Activated CD8-positive, alpha-beta memory T cell treated with anti-CD3 and anti-CD28 coated beads for 4 hours (primary cell): ENCODE results near the gene SPART.
"Not testable (repeated sequence)": the region's sequence is repeated elsewhere in the genome, so short reads cannot be mapped to it uniquely, and the experiment has no call there.

Source experiments
- DNase-seq, 2 donors: peaks; one replicate each; pipeline ENCODE4 v3.0.0-alpha.2; 2020; ENCODE audit warnings: low read depth in 2 of 2

The SPART gene

DNA sequence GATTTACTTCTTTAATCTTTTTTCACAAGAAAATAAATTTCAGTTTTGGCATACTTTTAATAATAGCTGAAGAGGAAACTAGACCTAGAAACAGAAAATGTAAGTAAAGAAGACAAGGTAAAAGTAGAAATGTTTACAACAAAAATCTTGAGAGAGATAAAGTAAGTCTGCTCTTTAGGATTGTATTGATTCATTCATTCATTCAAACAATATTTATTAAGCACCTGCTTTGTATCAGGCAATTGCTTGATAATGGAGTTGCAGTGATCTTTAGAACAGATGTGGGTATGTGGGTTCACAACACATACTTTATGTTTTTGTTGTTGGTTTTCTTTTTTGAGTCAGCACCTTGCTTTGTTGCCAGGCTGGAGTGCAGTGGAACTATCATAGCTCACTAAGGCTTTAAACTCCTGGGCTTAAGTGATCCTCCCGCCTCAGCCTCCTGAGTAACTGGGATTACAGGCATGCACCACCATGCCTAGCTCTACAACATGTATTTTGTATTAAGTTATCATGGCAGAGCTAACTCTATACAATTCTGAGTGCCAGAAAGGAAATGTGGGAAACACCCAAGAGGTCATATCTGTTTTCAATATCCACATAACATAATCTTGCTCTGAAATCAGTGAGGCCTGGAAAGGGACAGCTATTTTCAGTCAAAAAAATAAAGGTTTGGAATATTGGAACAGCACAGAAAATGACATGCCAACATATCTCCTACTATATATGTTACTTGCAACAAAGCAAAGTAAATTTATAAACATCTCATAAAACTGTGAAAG, 8.8 kb upstream of the SPART start:
- no peak for DNase-seq

DNA sequence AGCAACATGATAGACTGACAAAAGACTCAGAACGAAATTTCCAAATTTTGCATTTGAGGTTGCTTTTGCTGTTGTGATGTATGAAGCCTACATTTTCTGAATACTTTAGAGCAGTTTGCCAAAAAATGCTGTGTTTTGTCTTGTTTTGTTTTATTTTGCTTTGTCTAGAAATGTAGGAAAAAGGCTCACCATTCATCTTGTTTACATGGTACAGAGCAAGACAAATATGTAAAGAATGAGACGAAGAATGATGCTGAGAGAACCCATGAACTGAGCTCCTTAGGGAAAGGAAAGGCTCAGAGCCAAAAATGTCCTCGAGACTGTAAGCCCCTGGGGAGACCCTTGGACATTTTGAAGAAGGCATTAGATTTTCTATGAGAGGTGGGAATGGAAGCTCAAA, 6.8 kb upstream of the SPART start:
- no peak for DNase-seq

DNA sequence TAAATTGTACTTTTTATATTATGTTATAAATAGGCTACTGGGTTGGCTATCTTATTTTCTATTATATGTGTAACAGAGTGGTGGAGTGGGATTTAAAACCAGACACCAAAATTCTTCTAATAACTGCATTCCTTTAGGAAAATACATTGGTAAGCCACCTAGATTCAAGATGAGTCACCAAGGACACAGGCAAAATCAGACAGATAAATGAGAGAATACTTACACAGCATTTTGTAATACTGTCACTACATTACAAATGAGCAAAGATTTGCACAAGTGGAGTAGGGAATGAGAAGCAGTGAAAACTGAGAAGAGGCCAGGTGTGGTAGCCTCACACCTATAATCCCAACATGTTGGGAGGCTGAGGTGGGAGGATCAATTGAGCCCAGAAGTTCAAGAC, 6.2 kb upstream of the SPART start:
- DNase-seq: no peak

DNA sequence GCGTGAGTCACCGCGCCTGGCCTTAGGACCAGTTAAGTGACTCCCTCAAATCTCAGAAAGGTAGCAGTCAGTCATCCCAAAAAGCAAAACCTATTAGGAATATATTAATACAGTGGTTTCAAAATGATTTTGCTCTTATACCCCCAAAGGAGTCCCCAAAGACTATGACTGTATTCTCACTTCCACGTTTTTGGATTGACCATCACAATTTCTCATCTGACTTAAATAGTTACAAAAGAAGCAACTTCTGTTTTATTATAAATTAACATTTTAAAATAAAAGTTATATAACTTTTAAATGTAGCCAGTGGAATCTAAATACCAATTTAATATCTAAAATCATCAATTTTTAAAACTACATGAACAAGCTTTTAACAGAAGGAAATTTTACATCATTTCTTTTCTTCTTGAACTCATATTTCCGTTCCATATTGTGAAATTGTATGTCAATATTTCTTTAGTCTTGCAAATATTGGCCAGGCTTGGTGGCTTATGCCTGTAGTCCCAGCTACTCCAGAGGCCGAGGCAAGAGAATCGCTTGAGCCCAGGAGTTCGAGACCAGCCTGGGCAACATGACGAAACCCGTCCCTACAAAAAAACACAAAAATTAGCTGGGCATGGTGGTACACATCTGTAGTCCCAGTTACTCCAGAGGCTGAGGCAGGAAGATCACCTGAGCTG, 1.5 kb upstream of the SPART start:
- no peak for DNase-seq

DNA sequence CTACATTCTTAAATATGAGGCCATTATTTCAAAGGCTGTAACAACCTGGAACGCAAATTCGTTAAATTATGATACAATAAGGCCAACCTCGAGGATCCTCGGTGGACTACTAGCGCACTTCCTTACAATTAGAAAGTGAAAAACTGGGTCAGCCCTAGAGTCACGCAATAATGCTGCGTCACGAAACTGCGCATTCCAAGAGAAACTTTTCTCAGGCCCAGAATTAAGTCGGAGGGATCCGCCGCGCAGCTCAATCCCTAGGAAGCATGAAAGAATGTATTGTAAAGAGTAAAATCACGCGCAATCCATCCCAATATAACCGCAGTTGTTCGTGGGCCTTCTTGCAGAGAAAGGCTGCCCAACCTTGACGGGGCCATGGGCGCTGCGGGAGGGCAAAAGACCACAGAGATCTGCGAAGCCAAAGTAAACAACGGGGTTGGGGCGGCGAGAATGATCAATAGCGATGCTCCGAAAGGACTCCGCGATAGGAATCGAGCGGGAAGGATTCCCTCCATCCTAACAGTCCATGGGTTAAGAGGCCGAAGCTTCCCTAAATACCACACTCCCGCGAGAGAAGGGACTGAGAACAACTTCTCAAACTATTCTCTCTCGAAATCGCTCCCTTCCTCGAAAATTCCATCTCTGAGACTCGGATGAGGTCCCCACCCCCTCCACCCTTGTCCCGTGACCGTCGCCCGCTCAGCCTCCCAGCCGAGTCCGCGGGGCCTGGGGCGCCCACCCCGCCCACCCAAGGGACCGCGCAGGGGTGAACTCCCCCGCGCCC, 564 bp downstream of the SPART start:
- peak in 1 of 2 donors; percentile 6 for DNase-seq

DNA sequence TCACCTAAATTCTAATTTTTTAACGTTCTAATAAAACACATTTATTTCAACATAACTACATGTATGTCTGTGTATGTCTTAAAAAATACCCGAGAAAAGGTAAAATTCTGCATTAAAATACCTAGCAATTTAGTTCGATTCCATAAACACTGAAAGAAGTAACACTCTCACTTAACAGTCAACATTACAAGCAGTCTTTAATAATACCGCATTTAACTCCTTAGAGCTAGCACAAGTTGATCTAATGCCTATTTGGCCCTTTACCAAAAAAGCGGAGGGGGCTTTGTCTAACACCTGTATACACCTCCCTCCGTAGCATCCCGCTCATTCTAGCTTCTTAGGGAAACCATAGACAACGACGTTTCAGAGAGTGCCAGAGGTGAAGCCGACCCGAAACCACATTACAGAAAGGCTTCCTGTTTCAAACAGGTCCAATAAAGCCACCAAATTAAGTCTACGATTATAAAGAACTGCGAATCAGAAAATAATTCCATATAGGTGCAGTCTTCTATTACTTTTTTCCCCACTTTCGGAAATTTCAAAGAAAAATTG, 1.2 kb downstream of the SPART start:
- DNase-seq: no peak

DNA sequence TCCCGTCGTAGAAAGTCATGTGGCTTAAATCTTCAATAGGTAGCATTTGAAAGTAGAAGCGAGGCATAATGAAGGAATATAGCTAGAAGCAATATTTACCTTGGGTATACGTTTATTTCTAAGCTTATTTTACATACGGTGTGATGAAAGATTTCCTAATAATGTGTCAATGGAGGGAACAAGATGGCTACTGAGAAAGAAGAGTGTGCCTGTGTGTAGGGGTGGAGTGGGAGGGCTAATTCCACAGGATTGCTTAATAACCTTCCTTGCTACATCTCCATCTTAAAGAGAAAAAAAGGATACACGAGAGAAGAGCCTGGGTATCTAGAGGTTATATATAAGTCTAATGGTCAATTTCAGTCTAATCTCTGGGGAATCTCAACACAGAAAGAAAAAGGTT, 2.0 kb downstream of the SPART start:
- DNase-seq: no peak

DNA sequence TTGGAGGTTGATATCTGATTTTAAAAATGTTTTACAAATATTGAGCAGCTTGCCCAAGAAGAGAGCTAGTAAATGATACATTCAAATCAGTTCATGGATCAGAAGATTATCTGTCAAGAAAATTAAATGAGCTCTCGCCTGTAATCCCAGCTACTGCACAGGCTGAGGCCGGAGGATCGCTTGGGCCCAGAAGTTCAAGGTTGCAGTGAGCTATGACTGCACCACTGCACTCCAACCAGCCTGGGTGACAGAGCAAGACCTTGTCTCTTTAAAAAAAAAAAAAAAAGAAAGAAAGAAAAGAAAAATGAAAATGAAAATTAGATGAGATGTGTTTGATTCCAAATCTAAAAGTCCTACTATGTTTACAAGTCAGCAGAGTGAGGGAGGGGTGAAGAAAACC, 2.4 kb downstream of the SPART start:
- DNase-seq: no peak

DNA sequence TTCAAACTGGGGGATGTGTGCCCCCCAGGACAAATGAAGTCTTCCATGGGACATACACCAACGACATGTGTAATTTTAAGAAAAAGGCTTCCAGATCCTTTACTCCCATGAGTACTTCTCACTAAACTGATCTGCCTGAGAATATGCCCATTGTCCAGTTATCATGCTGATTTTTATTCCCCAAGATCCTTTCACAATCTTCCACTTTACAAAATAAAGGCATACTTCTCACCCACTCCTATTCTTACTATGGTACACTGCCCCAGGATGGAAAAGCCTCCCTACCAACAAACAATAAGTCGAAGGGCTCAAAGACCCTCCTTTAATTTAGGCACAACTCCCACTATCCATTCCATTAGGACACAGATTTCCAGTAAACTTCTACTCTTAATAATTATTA, 3.5 kb downstream of the SPART start:
- DNase-seq: no peak

DNA sequence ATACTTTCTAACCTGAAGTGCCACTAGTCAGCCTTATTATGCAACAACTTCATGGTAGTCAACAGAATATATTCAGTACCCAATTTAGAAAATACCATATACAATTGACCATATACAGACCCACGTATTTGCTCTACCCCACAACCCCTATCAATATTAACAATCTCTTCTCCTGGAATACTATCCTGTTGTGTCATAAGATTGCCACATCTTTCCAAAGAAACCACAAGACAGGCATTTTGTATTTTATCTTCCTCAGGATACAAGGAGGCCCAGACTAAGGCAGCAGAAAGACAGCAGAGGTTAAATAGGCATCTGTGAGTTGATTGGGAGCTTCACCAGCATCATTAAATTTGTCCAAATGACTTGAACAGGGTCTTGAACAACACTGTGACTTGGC, 4.5 kb downstream of the SPART start:
- no peak for DNase-seq

DNA sequence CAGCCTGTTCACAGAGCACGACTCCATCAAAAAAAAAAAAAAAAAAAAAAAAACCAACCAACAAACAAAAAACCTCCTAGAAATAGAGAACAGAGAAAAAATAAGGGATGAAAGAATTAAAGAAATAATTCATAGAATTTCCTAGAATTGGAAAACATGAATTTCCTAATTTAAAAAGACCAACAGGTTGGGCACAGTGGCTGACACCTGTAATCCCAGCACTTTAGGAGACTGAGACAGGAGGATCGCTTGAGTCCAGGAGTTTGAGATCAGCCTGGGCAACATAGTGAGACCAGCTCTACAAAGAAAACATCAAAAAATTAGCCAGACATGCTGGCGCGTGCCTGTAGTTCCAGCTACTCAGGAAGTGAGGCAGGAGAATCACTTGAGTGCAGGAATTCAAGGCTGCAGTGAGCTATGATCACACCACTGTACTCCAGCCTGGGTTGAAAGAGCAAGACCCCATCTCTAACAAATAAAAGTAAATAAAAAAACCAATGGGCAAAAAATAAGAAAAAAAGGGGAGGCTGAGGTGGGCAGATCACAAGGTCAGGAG, 6.5 kb downstream of the SPART start:
- no peak for DNase-seq

DNA sequence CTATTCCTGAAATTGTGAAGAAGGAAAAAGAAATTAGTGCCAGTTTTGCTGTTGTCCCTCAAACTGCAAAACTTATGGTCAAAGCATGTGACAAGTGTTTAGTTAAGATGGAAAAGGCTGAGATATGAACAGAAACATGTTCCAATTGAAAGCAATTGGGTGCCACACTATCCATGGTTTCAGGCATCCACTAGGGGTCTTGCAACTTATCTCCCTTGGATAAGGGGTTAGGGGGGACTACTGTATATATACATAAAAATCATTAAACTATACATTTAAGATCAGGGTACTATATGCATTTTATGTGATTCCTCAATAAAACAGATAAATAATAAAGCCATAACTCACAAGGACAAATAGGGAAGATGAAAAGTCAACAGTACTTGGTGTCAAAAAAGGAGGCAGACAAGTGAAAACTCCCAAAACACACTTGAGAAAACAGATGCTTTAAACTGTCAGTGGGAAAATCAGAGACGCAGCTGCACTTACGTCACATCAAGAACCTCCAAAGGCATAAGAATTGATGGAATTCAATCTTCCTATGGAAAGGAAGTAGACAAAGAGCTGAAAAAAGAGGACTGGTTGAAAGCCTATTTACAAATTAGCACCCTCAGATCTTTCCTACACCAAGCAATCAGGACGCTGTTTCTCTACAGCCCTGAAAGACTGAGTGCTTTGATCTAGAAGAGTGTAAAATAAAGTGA, 8.1 kb downstream of the SPART start:
- DNase-seq: no peak

DNA sequence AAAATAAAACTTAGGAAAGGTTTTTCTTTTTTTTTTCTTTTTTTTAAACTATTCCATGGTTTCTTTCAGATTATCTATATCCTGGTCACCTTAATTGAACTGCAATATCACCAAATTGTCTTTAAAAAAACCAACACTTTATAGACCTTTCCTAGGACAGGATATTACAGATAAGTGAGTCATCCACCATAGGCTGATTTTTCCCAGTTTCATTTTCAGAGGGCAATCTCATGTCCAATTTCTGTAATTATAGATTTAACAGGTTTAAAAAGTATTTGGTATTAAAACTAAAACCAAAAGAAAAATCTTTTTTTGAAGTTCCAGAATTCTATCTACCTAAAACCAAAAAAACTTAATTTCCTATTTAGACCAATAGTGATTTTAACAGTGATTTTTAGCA, 13.2 kb downstream of the SPART start:
- DNase-seq: no peak

DNA sequence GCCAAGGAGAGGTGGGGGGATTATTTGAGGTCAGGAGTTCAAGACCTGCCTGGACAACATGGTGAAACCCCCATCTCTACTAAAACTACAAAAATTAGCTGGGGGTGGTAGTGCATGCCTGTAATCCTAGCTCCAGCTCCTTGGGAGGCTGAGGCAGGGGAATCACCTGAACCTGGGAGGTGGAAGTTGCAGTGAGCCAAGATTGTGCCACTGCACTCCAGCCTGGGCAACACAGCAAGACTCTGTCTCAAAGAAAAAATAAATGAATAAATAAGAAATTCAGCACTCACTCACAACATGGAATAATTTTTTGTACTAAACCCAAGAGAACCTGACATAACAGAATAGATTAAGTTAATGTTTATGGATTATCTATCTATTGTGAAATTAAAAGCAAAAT, 13.9 kb downstream of the SPART start:
- not testable (repeated sequence) for DNase-seq

DNA sequence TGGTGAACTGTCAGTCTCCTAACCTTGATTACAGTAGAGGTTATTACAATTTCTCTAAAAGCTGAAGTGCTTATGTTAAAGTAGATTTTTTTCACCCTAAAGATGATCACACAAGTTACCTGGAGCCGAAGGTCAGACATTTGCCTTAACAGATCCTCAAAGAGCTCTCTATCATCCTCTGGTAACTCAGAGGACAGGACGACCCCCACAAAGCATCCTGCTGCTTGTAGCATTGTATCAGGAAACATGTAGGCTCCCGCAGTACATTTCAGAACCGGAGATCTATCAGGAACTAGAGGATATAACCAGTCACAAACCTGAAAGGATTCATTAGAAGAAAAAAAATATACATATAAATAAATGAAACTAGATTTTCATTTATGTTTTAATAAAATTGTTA, 14.9 kb downstream of the SPART start:
- DNase-seq: no peak

DNA sequence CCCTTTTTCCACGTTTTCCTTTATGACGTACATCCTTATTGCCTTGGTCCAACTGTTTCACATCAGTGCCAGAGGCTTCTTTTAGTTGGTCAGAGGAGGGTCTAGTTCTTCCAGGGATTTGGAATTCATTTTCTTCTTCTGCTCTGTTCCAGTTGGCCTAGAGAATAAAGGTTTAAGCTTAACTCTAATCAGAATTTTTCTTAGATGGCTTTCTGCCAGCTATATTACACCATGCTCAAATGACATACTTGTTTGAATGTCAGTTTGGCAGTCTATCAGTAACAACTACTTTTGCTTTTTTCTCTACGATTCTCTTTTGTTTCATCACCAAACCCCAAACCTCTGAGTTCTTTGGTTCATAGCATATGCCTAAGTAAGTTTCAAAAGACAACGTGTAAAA, 16.8 kb downstream of the SPART start:
- no peak for DNase-seq

DNA sequence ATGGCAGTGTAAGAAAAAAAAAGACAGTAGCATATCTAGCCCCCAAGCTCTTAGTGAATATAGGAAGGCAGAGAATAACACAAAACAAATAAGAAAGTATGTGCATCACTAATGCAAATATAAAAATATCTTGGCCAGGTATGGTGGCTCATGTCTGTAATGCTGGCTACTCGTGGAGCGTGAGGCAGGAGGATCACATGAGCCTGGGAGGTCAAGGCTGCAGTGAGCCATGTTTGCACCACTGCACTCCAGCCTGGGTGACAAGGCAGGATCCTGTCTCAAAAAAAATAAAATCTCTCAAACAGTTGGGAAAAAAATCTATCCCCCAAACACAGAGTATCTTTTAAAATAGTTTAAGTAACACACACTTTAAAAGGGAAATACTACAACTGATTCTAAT, 17.4 kb downstream of the SPART start:
- DNase-seq: no peak

DNA sequence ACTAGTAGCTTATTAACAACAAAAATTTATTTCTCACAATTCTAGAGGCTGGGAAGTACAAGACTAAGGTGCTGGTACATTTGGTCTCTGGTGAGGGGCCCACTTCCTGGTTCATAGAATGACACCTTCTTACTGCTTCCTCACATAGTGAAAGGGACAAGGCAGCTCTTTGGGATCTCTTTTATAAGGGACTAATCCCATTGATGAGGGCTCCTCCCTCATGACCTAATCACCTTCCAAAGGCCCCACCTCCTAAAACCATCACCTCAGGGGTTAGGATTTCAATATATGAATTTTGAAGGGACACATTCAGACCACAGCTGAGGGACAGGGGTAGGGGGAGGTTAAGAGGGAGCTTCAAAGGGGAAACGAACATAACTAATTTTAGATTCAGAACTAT, 20.3 kb downstream of the SPART start:
- no peak for DNase-seq

DNA sequence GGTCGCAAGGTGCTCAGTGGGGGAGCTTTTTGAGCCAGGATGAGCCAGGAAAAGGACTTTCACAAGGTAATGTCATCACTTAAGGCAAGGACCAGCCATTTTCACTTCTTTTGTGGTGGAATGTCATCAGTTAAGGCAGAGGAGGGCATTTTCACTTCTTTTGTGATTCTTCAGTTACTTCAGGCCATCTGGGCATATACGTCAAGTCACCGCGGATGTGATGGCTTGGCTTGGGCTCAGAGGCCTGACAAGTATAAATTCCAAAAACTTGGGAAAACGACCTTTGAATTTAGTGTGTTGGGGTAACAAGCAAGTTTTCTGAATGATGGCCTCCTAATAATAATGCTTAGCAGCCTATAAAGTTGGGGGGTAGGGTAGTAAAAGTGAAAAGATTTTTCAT, 21.3 kb downstream of the SPART start:
- not testable (repeated sequence) for DNase-seq

DNA sequence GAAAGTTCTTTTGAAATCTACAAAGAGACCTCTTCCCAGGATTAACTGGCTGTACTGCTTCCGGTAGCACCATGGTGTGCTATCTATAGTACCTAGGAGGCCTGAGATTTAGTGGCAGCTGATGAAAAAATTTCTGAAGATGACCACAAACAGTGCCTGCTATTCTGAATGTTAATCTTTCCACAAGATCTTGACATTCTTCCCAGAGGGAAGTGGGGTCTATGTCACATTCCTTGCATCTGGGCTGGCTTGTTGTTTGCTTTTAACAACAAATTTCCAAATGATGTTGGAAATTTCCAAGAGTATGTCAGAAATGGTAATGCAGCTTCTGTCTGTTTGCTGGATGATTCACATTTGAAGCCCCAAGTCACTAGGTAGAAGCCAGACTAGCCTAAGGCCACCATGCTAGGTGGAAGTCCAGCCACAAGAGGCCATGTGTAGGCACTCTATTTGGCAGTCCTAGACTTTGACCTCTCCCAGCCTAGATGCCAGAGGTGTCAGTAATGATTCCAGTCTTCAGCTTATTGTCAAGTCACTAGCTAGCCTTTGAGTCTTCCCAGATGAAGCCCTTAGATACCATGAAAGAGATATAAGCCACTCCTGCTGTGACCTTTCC, 22.1 kb downstream of the SPART start:
- DNase-seq: no peak

DNA sequence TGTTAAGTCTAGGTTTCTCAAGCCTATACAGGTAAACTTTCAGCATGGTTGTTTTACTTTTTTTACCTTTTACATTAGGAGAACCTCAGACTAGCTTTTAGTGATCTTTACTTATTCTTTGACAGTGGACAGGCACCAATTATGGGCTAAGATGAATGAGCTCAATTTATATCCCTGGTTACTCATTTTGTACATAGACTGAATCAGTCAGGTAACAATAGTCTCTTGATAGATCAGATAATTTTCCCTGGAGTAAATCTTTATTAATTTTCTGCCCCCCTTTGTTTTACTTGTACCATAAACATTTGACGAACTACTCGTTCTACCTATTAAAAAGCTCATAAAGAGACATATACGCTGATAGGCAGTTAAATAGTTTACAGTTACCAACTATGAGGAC, 22.8 kb downstream of the SPART start:
- DNase-seq: no peak
